SH-SY5Y (cell line): ENCODE results near the gene MTO1.

Source experiments
- GATA2 ChIP-seq: IDR thresholded peaks from 2 replicates; pipeline ENCODE4 v1.6.1; 2011; ENCODE audit warnings: mild to moderate bottlenecking, low read depth, low read length
- GATA3 ChIP-seq: IDR thresholded peaks from 2 replicates; pipeline ENCODE4 v1.6.1; 2011; ENCODE audit warnings: low read depth, mild to moderate bottlenecking, low read length, moderate library complexity

The MTO1 gene

DNA sequence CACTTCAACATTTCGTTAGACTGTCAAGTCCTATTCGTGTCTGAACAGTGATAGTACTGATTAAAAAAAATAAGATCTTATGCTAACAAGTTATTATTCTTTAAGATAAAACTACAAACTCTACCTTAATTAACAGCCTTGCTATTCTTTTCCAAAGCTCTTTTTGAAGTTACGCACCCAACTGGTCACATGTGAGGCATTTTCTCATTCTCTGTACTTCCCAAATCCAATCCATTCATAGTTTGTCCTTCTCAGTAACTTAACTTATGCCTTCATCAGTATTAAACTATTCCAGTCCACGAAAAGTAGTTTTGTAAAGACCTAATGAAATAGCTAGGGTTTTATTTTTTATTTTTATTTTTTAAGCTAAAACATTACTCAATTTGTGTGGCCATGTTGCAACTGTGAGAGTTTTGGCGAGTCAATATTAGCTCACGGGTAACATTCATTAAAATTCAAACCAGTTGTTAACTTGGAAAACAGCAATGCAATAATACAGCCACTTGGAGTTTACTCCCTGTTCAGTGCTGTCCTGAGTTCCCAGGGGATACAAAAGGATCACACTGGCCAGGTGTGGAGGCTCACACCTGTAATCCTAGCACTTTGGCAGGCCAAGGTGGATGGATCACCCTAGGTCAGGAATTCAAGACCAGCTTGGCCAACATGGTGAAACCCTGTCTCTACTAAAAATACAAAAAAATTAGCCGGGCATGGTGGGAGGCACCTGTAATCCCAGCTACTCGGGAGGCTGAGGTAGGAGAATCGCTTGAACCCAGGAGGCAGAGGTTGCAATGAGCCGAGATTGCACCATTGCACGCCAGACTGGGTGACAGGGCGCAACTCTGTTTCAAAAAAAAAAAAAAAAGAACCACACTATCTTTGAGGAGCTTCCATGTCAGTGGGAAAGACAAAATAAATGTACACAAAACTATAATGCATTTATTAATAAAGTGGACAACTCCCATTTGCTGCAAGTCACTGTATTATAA, 87.2 kb downstream of the MTO1 start:
- TF ChIP-seq GATA2: no peak
- no peak for TF ChIP-seq GATA3

DNA sequence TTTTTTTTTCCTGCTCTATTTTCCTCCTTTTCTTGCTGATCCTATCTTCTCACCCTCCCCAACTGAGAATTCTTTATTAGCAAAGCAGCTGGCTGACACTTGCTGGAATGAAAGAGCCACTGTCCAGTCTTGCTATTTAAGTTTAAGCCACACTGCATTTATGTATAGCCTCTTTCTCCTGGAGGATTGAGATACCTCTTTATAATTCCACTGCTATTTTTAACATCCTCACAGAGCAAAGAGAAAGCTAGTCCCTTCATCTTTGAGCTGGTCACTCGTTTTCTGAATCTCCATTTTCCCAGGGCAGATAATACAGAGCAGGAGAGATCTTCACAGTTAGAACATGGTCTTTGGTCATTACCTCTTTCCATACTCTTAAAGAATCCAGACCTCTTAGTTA, 95.3 kb downstream of the MTO1 start:
- no peak for TF ChIP-seq GATA2
- no peak for TF ChIP-seq GATA3
